GM18861 (cell line): ENCODE results near the gene SMCR8.
"Not testable (repeated sequence)": the region's sequence is repeated elsewhere in the genome, so short reads cannot be mapped to it uniquely, and the experiment has no call there.

Experiments used
- ATAC-seq: cut with Tn5 transposase; IDR thresholded peaks from one replicate; pipeline ENCODE4 v1.9.1; 2021; ENCODE audit not compliant: unreplicated experiment

The SMCR8 gene

GRCh38 chr17:18361837-18362697 is 47.0 kb downstream of the SMCR8 start:
- no peak for ATAC-seq

GRCh38 chr17:18362698-18363100 is 47.6 kb downstream of the SMCR8 start:
- ATAC-seq: no peak

DNA sequence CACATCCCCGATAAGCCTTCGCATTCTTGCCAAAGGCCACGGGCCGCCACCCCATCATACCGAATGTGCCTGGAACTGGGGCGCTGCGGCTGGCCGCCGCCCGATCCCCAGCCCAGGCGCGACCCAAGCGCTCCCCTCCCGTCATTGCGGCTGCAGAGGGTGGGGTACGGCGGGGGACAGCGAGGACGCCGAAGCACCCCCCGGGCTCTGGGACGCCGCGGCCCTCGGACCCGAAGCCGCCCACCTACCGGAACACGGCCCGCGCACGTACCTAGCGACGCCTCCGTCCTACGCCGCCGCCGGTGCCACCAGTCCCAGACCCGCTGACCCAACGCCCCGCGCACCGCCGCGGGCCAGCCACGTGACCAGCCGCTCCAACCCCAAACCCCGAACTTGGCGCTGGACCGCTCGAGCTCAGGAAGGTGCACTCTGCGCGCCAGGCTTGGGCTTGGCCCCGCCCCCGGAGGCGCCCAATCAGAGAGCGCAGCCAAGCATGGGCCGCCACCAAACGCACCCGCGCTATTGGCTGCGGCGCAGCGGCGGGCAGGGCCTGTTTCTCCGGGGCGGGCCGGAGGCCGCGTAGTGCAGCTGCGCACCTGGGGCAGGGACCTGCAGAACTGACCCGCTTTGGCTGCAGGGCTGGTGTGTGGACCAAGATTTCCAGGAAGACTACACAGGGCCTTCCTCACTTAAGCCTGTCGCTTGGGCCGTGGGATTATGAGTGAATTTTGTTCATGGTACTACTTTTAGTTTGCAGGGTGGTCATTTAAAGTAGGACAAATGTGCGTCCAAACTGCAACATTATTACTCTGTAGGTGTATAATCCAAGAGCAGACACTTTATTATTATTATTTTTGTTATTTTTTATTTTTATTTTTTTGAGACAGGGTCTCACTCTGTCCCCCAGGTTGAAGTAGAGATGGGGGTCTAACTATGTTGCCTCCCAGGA is 48.3 kb downstream of the SMCR8 start, which contains the start of gene SHMT1:
Gene SHMT1 (minus strand): TSS at position 450 of the 949 bp plus-strand sequence. CDS start 7,569 bp downstream, outside the sequence.
- peak; percentile 96 for ATAC-seq

DNA sequence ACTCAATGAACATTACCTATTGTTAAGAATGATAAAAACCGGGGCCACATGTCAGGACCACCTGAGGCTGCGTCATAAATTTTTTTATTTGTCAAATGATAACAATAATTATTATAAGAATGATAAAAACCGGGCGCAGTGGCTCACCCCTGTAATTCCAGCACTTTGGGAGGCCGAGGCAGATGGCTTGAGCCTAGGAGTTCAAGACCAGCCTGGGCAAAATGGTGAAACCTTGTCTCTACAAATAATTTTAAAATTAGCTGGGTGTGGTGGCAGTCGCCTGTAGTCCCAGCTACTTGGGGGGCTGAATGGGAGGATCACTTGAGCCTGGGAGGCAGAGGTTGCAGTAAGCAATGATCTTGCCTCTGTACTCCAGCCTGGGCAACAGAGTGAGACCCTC is 49.1 kb downstream of the SMCR8 start:
- no peak for ATAC-seq

GRCh38 chr17:18368946-18369345 is 53.9 kb downstream of the SMCR8 start:
- no peak for ATAC-seq

- ATAC-seq: no peak
These were observed 55.7 kb downstream of the SMCR8 start for GRCh38 chr17:18370761-18371160.

- no peak for ATAC-seq
These were observed 56.4 kb downstream of the SMCR8 start for GRCh38 chr17:18371455-18371854.

- ATAC-seq: not testable (repeated sequence)
These were observed 58.1 kb downstream of the SMCR8 start for GRCh38 chr17:18373181-18373580.

GRCh38 chr17:18374216-18374615 is 59.1 kb downstream of the SMCR8 start:
- no peak for ATAC-seq
